ENCODE measurements around the gene UPF2.

Gene UPF2

DNA sequence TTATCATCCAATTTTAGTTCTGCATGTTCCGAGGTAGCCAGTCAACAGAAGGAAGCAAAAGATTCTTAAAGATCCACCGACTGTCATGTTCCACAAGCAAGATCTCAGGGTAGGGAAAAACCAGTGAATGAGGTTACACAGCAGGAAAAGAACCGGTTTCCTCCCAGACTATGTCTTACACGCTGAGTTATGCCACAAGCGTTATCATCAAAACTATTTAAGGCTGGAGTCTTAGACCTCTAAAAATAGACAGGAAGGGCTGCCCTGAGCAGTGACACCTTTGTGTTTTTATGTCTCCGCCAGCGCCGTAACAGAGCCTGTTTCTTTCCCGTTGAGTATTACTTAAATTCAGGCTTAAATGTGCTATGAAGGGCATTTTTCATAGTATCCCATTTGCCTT is 171.1 kb downstream of the UPF2 start:
- in situ Hi-C loops (cut with HindIII; ENCODE audit: low sequenced_read_pairs), result no loop called here

DNA sequence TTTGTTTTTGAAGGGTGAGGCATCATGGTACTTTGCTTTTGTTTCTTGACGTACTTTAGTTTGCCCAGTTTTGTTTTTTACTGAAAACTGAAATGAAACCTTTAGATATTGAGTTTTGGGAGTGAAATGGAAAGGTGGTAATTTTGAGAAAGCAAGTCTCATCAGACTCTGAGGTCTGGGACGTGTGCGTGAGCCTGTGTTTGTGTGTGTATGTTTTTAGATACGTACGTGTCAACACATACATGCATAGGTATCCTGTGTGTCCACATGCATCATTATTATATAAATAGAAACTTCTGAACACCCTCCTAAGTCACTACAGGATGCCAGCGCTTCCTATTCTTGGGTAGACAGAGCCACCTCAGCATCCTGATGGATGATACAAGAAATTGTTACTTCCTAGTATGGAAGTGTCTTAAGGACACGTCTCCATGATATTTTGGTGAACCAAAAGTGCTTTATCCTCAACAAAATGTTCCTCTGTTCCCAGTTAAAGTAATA is 171.7 kb downstream of the UPF2 start:
- in situ Hi-C loops (cut with HindIII; ENCODE audit: low sequenced_read_pairs), result no loop called here

DNA sequence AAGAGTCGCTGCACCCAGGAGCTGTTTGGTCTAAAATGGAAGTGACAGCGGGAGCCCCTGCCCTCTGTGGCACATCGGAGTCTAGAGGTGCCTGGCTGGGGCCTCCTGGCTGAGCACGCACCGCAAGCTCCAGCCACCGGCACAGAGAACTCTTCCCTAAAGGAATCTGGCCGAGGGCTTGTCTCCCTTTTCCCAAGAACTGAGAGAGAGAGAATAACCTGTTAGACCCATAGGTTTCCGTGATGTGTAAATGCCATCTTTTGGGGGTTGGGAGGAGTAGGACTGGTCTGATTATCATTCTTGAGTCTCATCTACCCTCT is 172.2 kb downstream of the UPF2 start:
- in situ Hi-C loops (cut with HindIII; ENCODE audit: low sequenced_read_pairs), result no loop called here

Measured in DLD1 (cell line).